Stimulated activated CD4-positive, alpha-beta T cell treated with anti-CD3 and anti-CD28 coated beads, Interleukin-15, amount 100 ng/mL, for 24 hours (primary cell): ENCODE results near the gene OVAAL.

Source experiments
- DNase-seq: peaks from one replicate; pipeline ENCODE4 v3.0.0-alpha.2; 2020

OVAAL gene

GRCh38 chr1:180609643-180610555 lies 51.1 kb downstream of the OVAAL start:
- no peak for DNase-seq

GRCh38 chr1:180610556-180611015 lies 51.8 kb downstream of the OVAAL start:
- no peak for DNase-seq

- DNase-seq, result no peak
Measured at GRCh38 chr1:180611016-180611930, 52.5 kb downstream of the OVAAL start.

GRCh38 chr1:180612632-180613031 lies 53.9 kb downstream of the OVAAL start:
- no peak for DNase-seq

- no peak for DNase-seq
Measured at GRCh38 chr1:180614730-180615129, 56.0 kb downstream of the OVAAL start.

- DNase-seq, result no peak
Measured at GRCh38 chr1:180615493-180616290, 56.9 kb downstream of the OVAAL start.
